ENCODE data around the gene UGT1A8. TPM values are rescaled to one million over a fixed set of nuclear protein-coding genes. Genes with fewer than 3 reads are reported as not detected.

UGT1A8 gene
- polyA plus RNA-seq, 1 of the 3 experiments (the other 2 are of a cell fraction) = not detected

DNA sequence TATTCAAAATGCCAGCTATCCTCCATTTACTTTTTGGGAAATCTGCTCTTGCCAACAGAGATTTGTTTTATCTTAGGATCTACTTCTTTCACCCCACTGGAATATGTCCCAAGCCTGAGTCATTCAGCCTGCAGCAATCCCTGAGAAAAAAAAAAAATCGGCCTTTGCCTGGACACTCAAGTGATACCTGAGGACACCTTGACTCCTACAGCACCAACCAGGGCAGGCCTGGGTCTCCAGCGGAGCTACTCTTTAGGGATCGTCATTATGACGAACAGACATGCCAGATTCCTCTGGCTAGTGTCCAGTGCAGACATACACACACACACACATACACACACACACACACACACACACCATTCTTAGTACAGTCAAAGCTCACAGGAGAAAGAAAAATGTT, 73.0 kb downstream of the UGT1A8 start:
- ChIA-PET POLR2A (no interaction called here), CTCF (interaction anchor here (1.2 kb wide), 1 partner anchor 21 kb away, joined by 4 read pairs; no protein-coding TSS in a partner anchor)
- Histone ChIP-seq H3K9ac (no peak overlapping the region), H3K9me3 (no peaks in the 10 kb centered on the region), H2AFZ (ENCODE audit: low read depth) (no peak overlapping the region), H3K4me2 (no peak overlapping the region), H3K36me3 (replicated peaks in 1 of 2; ENCODE audit: control insufficient read depth in 1 of 2, insufficient read depth in 2 of 2, low read length in 1 of 2) (no peaks in the 10 kb centered on the region), H3K27me3 (ENCODE audit: insufficient read depth) (no peaks in the 10 kb centered on the region), H3K4me1 (ENCODE audit: control insufficient read depth in 1 of 2, insufficient read depth in 2 of 2, low read depth in 1 of 2, low read length in 1 of 2) (no peaks in the 10 kb centered on the region), H4K20me1 (ENCODE audit: insufficient read depth) (no peaks in the 10 kb centered on the region), H3F3A (replicated peaks; ENCODE audit: insufficient read depth) (no peaks in the 10 kb centered on the region), H3K27ac (ENCODE audit: low read depth in 2 of 2, low read length in 1 of 2) (no peak overlapping the region), H3K4me3 (ENCODE audit: low read depth in 2 of 2, low read length in 1 of 2) (no peak overlapping the region), H3K79me2 (ENCODE audit: insufficient read depth) (no peaks in the 10 kb centered on the region), H3K9me2 (no peaks in the 10 kb centered on the region)
- DNase-seq = no peak
- 51% methylated on average over 4 of the region's 4 CpGs for WGBS (ENCODE audit: low lambda C conversion rate)
- TF ChIP-seq RFX5 (IDR thresholded peaks at IDR 0.05; ENCODE audit: low read length) = no peak
- TF ChIP-seq TAF1 (IDR thresholded peaks at IDR 0.05; ENCODE audit: borderline replicate concordance, low read depth, low read length) = no peak
- no peak for TF ChIP-seq RAD21 (IDR thresholded peaks at IDR 0.05; ENCODE audit: low read length)
- TF ChIP-seq, protein P1, sequence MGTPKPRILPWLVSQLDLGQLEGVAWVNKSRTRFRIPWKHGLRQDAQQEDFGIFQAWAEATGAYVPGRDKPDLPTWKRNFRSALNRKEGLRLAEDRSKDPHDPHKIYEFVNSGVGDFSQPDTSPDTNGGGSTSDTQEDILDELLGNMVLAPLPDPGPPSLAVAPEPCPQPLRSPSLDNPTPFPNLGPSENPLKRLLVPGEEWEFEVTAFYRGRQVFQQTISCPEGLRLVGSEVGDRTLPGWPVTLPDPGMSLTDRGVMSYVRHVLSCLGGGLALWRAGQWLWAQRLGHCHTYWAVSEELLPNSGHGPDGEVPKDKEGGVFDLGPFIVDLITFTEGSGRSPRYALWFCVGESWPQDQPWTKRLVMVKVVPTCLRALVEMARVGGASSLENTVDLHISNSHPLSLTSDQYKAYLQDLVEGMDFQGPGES (IDR thresholded peaks at IDR 0.05; ENCODE audit: low read depth, low read length) = no peak
- TF ChIP-seq, protein P2, sequence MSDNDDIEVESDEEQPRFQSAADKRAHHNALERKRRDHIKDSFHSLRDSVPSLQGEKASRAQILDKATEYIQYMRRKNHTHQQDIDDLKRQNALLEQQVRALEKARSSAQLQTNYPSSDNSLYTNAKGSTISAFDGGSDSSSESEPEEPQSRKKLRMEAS (IDR thresholded peaks at IDR 0.05; ENCODE audit: low read depth) = no peak
- TF ChIP-seq, protein P3, sequence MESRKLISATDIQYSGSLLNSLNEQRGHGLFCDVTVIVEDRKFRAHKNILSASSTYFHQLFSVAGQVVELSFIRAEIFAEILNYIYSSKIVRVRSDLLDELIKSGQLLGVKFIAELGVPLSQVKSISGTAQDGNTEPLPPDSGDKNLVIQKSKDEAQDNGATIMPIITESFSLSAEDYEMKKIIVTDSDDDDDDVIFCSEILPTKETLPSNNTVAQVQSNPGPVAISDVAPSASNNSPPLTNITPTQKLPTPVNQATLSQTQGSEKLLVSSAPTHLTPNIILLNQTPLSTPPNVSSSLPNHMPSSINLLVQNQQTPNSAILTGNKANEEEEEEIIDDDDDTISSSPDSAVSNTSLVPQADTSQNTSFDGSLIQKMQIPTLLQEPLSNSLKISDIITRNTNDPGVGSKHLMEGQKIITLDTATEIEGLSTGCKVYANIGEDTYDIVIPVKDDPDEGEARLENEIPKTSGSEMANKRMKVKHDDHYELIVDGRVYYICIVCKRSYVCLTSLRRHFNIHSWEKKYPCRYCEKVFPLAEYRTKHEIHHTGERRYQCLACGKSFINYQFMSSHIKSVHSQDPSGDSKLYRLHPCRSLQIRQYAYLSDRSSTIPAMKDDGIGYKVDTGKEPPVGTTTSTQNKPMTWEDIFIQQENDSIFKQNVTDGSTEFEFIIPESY (IDR thresholded peaks at IDR 0.05; ENCODE audit: borderline replicate concordance, low read depth) = no peak
- no peak for TF ChIP-seq GABPA (IDR thresholded peaks at IDR 0.05; ENCODE audit: low read depth)
- TF ChIP-seq REST (IDR thresholded peaks at IDR 0.05; ENCODE audit: low read depth, low read length) = no peak
- TF ChIP-seq SIN3A (IDR thresholded peaks at IDR 0.05; ENCODE audit: borderline replicate concordance, low read depth, low read length) = no peak
- no peak for TF ChIP-seq GATA2 (CRISPR knock-in tag; IDR thresholded peaks at IDR 0.05)

Data from SK-N-SH (cell line).